DOHH2 (cell line): ENCODE measurements around the gene MED16.

ENCODE experiments used
- CTCF ChIP-seq: fragments of 200-600 bp; sonication (generic); IDR thresholded peaks from one replicate; pipeline ENCODE4 v1.5.1; 2014; ENCODE audit warnings: antibody characterized with exemption, mild to moderate bottlenecking, low read depth, low read length; ENCODE audit not compliant: poor library complexity, severe bottlenecking
- EZH2phosphoT487 ChIP-seq: fragments of 200-600 bp; sonication (generic); IDR thresholded peaks from 2 replicates; pipeline ENCODE4 v1.6.1; 2017; ENCODE audit warnings: borderline replicate concordance, mild to moderate bottlenecking, antibody characterized with exemption, low read length, moderate library complexity, mixed read lengths

- no peak for TF ChIP-seq CTCF
- TF ChIP-seq EZH2phosphoT487: no peak
These were observed 5.9 kb downstream of the MED16 start for GRCh38 chr19:887072-887471.
